Activated naive CD8-positive, alpha-beta T cell (primary cell): ENCODE results near the gene NPIPB2.

Experiments used
- H3K27ac Mint-ChIP-seq: one replicate; pipeline ENCODE4 v1.8.0; 2021; ENCODE audit warnings: mixed read lengths
- H3K27me3 Mint-ChIP-seq: one replicate; pipeline ENCODE4 v1.8.0; 2021; ENCODE audit warnings: mixed read lengths
- H3K36me3 Mint-ChIP-seq: one replicate; pipeline ENCODE4 v1.8.0; 2021; ENCODE audit warnings: mixed read lengths
- H3K4me1 Mint-ChIP-seq: one replicate; pipeline ENCODE4 v1.8.0; 2021; ENCODE audit warnings: low read depth, mixed read lengths
- H3K4me3 Mint-ChIP-seq: one replicate; pipeline ENCODE4 v1.8.0; 2021; ENCODE audit warnings: mild to moderate bottlenecking, mixed read lengths
- H3K9me3 Mint-ChIP-seq: one replicate; pipeline ENCODE4 v1.8.0; 2021; ENCODE audit warnings: low read depth, mixed read lengths

The NPIPB2 gene

GRCh38 chr16:11892761-11893160 lies 49.1 kb downstream of the NPIPB2 start:
- peaks cover 14% of the 10 kb centered on the region for H3K4me1 Mint-ChIP-seq
- H3K36me3 Mint-ChIP-seq, result peaks cover 3% of the 10 kb centered on the region
- H3K9me3 Mint-ChIP-seq, result no peaks in the 10 kb centered on the region
- H3K27ac Mint-ChIP-seq, result no peak overlapping the region
- H3K4me3 Mint-ChIP-seq, result no peak overlapping the region
- no peaks in the 10 kb centered on the region for H3K27me3 Mint-ChIP-seq

DNA sequence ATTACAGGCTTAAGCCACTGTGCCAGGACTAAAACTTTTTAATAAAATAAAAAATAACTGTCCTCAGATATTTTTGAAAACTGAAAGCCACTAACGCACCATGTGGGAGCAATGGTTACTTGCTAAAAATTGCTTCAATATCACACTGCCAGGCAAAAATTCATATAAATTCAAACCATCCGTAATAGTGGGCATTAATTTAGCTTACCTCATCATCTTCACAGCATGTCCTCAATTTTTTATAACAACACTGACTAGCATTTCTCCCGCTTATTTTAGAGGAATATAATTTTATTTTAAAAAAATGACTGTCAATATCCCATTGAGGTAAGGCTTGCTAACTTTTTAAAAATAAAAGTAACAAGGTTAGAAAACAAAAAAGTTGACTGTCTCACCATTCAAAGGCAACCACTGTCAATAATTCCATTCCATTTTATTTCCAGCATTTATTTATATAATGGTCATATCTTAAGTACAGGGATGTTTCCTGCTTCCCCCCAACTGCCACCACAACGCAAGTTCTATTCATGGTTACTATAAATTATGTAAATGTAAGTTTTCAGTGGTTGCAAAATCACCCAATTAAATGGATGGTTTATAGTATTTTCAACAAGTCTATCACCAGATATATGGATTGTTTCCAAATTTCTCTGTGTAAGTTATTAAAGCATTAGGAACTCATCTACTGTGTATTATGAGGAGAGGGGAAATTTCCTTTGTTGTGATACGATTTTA lies 51.4 kb downstream of the NPIPB2 start:
- peaks cover 3% of the 10 kb centered on the region for H3K36me3 Mint-ChIP-seq
- no peak overlapping the region for H3K4me3 Mint-ChIP-seq
- no peaks in the 10 kb centered on the region for H3K9me3 Mint-ChIP-seq
- H3K27me3 Mint-ChIP-seq, result no peaks in the 10 kb centered on the region
- peaks cover 2% of the 10 kb centered on the region for H3K4me1 Mint-ChIP-seq
- H3K27ac Mint-ChIP-seq, result no peak overlapping the region

- peaks cover 2% of the 10 kb centered on the region for H3K36me3 Mint-ChIP-seq
These were observed 55.0 kb downstream of the NPIPB2 start for GRCh38 chr16:11886881-11887280.

GRCh38 chr16:11884035-11884434 lies 57.8 kb downstream of the NPIPB2 start:
- H3K27me3 Mint-ChIP-seq, result no peaks in the 10 kb centered on the region

More at GRCh38 chr16:11886881-11887280, 55.0 kb downstream of the NPIPB2 start:
- no peaks in the 10 kb centered on the region for H3K4me1 Mint-ChIP-seq
- H3K27me3 Mint-ChIP-seq, result no peaks in the 10 kb centered on the region
- H3K9me3 Mint-ChIP-seq, result no peaks in the 10 kb centered on the region
- no peak overlapping the region for H3K4me3 Mint-ChIP-seq
- H3K27ac Mint-ChIP-seq, result no peak overlapping the region

DNA sequence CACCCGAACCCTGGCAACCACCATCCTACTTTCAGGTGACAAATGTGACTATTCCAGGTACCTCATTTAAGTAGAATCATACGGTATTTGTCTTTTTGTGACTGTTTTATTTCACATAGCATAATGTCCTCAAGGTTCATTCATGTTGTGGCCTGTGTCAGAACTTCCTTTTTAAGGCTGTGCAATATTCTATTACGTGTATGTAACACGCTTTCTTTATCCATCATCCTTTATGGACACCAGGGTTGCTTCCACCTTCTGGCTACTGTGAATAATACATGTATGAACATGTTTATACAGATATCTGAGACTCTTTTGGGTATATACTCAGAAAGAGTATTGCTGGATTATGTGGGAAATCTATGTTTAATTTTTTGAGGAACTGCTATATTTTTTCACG lies 61.8 kb downstream of the NPIPB2 start:
- Mint-ChIP-seq H3K27me3 (no peaks in the 10 kb centered on the region), H3K9me3 (no peaks in the 10 kb centered on the region), H3K36me3 (peaks cover 8% of the 10 kb centered on the region), H3K27ac (peak overlapping the region; percentile 70), H3K4me1 (peaks cover 2% of the 10 kb centered on the region), H3K4me3 (no peak overlapping the region)

More at GRCh38 chr16:11884035-11884434, 57.8 kb downstream of the NPIPB2 start:
- H3K4me1 Mint-ChIP-seq, result peaks cover 2% of the 10 kb centered on the region
- peaks cover 5% of the 10 kb centered on the region for H3K36me3 Mint-ChIP-seq
- H3K27ac Mint-ChIP-seq, result peak overlapping the region; percentile 28
- no peak overlapping the region for H3K4me3 Mint-ChIP-seq
- H3K9me3 Mint-ChIP-seq, result no peaks in the 10 kb centered on the region

DNA sequence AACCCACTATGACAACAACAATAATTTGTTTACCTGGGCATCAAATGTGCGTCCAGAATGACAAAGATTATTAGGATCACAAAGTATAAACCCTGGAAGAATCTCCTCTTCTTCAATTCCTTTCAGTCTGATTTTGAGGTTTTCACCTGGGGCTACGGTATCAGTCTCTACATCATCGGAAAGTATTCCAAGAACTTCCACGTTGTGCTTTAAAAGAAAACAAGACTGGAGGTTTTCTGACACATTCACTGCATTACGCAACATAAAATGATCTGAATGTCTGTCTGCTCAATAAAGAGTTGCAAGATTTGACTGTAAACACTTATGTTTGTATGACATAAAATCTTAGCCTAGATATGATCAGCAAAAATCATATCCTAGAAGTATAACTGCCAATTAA lies 64.5 kb downstream of the NPIPB2 start:
- Mint-ChIP-seq H3K27me3 (no peaks in the 10 kb centered on the region), H3K27ac (no peak overlapping the region), H3K4me1 (peaks cover 4% of the 10 kb centered on the region), H3K36me3 (peaks cover 10% of the 10 kb centered on the region), H3K4me3 (no peak overlapping the region), H3K9me3 (no peaks in the 10 kb centered on the region)
